ENCODE measurements around the gene TENM3.

Gene TENM3

GRCh38 chr4:182828360-182829025 lies 585.3 kb downstream of the TENM3 start:
- DNase-seq = no peak

DNA sequence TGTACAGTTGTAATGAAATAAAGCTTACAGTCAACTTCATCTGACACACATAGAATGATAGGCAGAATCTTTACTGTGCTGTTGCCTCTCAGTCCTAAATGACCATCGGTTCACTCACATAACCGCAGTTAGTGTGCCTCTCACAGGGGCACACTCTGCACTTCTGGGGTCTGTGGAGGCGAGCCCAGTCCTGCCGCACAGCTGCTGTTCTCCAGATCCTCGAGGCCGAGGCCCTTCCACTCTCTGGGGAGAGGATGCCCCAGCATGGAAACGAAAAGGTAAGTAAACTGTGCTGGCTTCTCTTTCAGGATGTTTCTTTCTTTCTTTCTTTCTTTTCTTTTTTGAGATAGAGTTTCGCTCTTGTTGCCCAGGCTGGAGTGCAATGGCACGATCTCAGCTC lies 586.0 kb downstream of the TENM3 start:
- DNase-seq = no peak

GRCh38 chr4:182831376-182831775 lies 588.2 kb downstream of the TENM3 start:
- no peak for DNase-seq

DNA sequence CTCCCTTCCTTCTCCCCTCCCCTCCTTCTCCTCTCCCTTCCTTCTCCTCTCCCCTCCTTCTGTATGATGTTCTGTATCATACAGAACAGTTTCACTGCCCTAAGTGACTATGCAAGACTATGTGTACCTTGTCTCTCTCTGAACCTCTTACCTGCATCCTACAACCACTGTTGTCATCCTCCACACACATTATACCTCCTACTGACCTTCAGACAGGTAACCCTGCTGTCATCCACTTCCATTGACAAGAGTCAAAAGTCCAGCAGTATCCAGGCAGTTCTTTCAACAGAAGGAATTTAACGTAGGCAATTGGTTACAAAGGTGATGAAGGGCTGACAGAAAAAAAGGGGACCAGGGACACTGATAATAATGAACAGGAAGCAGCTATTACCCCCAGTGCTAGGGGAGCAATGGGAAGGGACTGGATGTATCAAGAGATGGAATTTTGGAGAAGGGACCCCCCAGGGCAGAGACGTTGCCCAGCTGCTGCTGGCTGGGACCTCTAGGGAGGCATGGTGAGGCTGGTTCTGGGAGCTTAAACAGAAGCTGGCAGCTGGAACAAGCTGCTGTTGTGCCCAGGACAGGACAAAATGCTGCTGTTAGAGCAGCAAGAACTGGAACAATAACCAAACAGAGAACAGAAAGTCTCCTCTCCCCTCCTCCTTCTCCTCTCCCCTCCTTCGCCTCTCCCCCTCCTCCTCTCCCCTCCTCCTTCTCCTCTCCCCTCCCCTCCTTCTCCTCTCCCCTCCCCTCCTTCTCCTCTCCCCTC lies 589.3 kb downstream of the TENM3 start:
- DNase-seq = no peak

DNA sequence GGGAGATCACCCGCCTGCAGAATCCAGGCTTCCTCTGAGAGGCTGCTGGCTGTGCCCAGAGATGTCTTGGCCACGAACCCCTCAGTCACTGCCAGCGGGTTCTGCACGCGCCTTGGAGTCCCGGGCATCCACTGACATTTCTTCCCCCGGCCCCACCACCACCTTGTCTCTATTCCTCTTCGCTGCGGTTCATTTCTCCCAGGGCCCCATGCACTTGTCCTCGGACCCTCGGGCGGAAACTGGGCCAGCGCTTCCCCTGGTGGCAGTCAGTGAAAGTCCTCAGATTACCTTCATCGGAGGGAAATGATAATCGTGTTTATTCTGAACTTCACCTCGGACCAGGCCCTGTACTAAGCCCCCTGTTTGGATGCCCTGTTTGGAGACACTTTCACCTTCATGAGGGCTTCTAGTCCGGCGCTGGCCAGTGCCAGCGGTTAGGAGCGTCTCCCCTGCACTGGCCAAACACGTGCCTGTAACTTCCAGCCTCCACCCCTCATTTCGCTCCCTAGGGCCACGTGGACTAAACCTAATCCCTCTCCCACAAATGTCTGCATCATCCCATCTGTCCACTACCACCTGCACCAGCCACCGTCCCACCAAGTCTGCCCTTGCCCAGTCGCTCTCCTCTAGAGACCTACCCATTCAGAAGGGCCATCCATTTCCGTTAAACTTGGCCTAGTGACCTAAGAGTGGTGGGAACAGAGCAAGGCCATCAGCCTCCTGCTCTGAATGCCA lies 592.0 kb downstream of the TENM3 start:
- no peak for DNase-seq

DNA sequence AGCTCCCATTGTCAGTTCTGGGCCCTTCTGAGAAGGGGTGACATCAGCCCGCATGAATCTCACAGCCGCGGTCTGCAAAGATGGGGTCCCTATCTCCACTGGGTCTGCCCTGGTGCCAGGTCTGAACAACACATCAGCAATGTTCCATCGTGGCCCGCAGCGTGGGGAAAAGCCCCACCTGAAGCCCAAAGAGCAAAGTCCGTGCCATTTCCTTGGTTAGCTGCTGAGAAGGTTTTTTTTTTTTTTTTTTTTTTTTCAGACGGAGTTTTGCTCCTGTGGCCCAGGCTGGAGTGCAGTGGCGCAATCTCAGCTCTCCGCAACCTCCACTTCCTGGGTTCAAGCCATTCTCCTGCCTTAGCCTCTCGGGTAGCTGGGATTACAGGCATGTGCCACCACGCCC lies 594.6 kb downstream of the TENM3 start:
- no peak for DNase-seq

GRCh38 chr4:182838535-182838934 lies 595.3 kb downstream of the TENM3 start:
- no peak for DNase-seq

DNA sequence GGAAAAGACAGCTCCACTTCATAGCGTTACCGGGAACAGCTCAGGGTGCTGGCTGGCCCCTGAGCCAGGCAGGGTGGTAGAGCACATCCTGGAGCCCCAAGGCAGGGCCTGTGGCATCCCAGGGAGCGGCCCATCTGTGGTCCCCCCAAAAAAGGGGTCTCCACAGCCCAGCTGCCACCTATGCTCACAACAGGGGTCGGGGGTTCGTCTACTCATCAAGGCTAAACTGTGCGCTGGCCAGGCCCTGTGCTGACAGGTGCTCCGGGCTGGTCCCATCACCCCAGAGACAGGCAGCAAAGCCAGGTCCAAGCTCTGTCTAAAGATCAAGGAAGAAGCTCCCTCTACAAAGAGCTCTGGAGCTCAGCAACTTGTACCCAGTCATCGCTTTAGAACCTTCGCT lies 596.1 kb downstream of the TENM3 start:
- DNase-seq = no peak

GRCh38 chr4:182840108-182840507 lies 596.9 kb downstream of the TENM3 start:
- no peak for DNase-seq

- DNase-seq = no peak
Measured at GRCh38 chr4:182842104-182842600, 599.0 kb downstream of the TENM3 start.

GRCh38 chr4:182842759-182843390 lies 599.7 kb downstream of the TENM3 start:
- DNase-seq = no peak

- DNase-seq = no peak
Measured at GRCh38 chr4:182843808-182844325, 600.7 kb downstream of the TENM3 start.

DNA sequence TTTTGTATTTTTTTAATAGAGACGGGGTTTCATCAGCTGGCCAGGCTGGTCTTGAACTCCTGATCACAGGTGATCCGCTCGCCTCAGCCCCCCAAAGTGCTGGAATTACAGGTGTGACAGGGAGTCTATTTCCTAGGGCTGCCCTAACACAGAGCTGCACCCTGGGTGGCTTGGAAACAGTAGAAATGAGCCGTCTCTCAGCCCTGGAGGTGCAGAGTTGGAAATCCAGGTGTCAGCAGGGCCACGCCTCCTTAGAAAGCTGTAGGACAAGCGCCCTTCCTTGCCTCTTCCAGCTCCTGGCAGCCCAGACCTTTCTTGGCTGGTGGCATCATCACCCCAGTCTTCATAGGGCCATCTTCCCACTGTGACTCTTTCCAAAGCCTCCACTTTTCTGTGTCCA lies 602.4 kb downstream of the TENM3 start:
- no peak for DNase-seq

GRCh38 chr4:182846036-182846435 lies 602.8 kb downstream of the TENM3 start:
- no peak for DNase-seq

- no peak for DNase-seq
Measured at GRCh38 chr4:182847576-182848450, 604.6 kb downstream of the TENM3 start.

- DNase-seq = no peak
Measured at GRCh38 chr4:182848685-182849084, 605.5 kb downstream of the TENM3 start.

Data from NCI-H2081 treated with DMSO at 0.1 percent for 48 hours (cell line).